Mesendoderm (in vitro differentiated cells): ENCODE results near the gene WSB1.
"Not testable (repeated sequence)": the region's sequence is repeated elsewhere in the genome, so short reads cannot be mapped to it uniquely, and the experiment has no call there.

Experiments
- DNase-seq: peaks from one replicate; pipeline ENCODE4 v3.0.0; 2013
- H2AK5ac ChIP-seq: 2 replicates; pipeline ENCODE4 v1.6.1; 2013; ENCODE audit warnings: low read length, inconsistent platforms
- H2BK120ac ChIP-seq: 2 replicates; pipeline ENCODE4 v1.6.1; 2013; ENCODE audit warnings: low read depth, mild to moderate bottlenecking, low read length, moderate library complexity, mixed read lengths
- H2BK15ac ChIP-seq: replicated peaks from 2 replicates; pipeline ENCODE4 v1.6.1; 2013; ENCODE audit warnings: low read depth, mild to moderate bottlenecking, moderate library complexity
- H2BK5ac ChIP-seq: 2 replicates; pipeline ENCODE4 v1.6.1; 2013; ENCODE audit warnings: low read length, inconsistent platforms
- H3K18ac ChIP-seq: 2 replicates; pipeline ENCODE4 v1.6.1; 2013; ENCODE audit warnings: mild to moderate bottlenecking, low read length, mixed read lengths
- H3K23ac ChIP-seq: one replicate; pipeline ENCODE4 v1.6.1; 2013; ENCODE audit warnings: low read length
- H3K27ac ChIP-seq: 2 replicates; pipeline ENCODE4 v1.5.1; 2013; ENCODE audit warnings: low read depth, mild to moderate bottlenecking, inconsistent platforms, low read length, moderate library complexity
- H3K27me3 ChIP-seq: 2 replicates; pipeline ENCODE4 v1.6.1; 2013; ENCODE audit warnings: low read length, control low read depth, mild to moderate bottlenecking, inconsistent platforms; ENCODE audit not compliant: insufficient read depth, poor library complexity
- H3K36me3 ChIP-seq: 2 replicates; pipeline ENCODE4 v1.6.1; 2013; ENCODE audit warnings: low read length, inconsistent platforms; ENCODE audit not compliant: control insufficient read depth, insufficient read depth
- H3K4ac ChIP-seq: one replicate; pipeline ENCODE4 v1.6.1; 2013; ENCODE audit warnings: low read depth, mild to moderate bottlenecking, low read length, moderate library complexity
- H3K4me1 ChIP-seq: 2 replicates; pipeline ENCODE4 v1.6.1; 2013; ENCODE audit warnings: low read depth, low read length, inconsistent platforms; ENCODE audit not compliant: control insufficient read depth
- H3K4me2 ChIP-seq: 2 replicates; pipeline ENCODE4 v1.6.1; 2013; ENCODE audit warnings: low read length
- H3K4me3 ChIP-seq: 2 replicates; pipeline ENCODE4 v1.5.1; 2013; ENCODE audit warnings: mild to moderate bottlenecking, low read length
- H3K56ac ChIP-seq: one replicate; pipeline ENCODE4 v1.6.1; 2013; ENCODE audit warnings: low read length
- H3K79me1 ChIP-seq: 2 replicates; pipeline ENCODE4 v1.6.1; 2013; ENCODE audit warnings: low read length, inconsistent platforms
- H3K79me2 ChIP-seq: 2 replicates; pipeline ENCODE4 v1.6.1; 2013; ENCODE audit warnings: mild to moderate bottlenecking, low read length; ENCODE audit not compliant: control insufficient read depth, insufficient read depth
- H3K9ac ChIP-seq: 2 replicates; pipeline ENCODE4 v1.6.1; 2013; ENCODE audit warnings: low read length, inconsistent platforms
- H4K5ac ChIP-seq: one replicate; pipeline ENCODE4 v1.6.1; 2013; ENCODE audit warnings: low read length
- H4K8ac ChIP-seq: one replicate; pipeline ENCODE4 v1.6.1; 2013; ENCODE audit warnings: low read depth, mild to moderate bottlenecking, control low read depth, low read length, moderate library complexity
- WGBS: extraction: QIAGEN DNeasy Blood & Tissue Kit; methylation state at CpG from one replicate; pipeline ENCODE4 v1.1.7; 2013; ENCODE audit warnings: low lambda C conversion rate, missing lambda C conversion rate; ENCODE audit not compliant: insufficient coverage; ENCODE audit errors: extremely low coverage; 5-methylcytosine and 5-hydroxymethylcytosine counted together

WSB1 gene

GRCh38 chr17:27269201-27269600 is 24.7 kb upstream of the WSB1 start:
- H3K4me3 ChIP-seq: no peak overlapping the region
- no peak overlapping the region for H3K56ac ChIP-seq
- H2AK5ac ChIP-seq: no peak overlapping the region
- no peak overlapping the region for H3K27ac ChIP-seq
- no peak overlapping the region for H3K18ac ChIP-seq
- H4K5ac ChIP-seq: no peak overlapping the region
- no peaks in the 10 kb centered on the region for H3K79me1 ChIP-seq
- H3K4ac ChIP-seq: no peak overlapping the region
- no peaks in the 10 kb centered on the region for H3K4me1 ChIP-seq
- no peak for DNase-seq
- no peak overlapping the region for H3K4me2 ChIP-seq
- H3K23ac ChIP-seq: no peak overlapping the region
- no peaks in the 10 kb centered on the region for H3K79me2 ChIP-seq
- H4K8ac ChIP-seq: no peak overlapping the region
- no peak overlapping the region for H2BK120ac ChIP-seq
- H3K36me3 ChIP-seq: no peaks in the 10 kb centered on the region
- no peaks in the 10 kb centered on the region for H3K27me3 ChIP-seq
- no peak overlapping the region for H3K9ac ChIP-seq
- H2BK5ac ChIP-seq: no peak overlapping the region
- no peak overlapping the region for H2BK15ac ChIP-seq
- no CpG with 5 or more reads among the region's 1 CpG for WGBS

- Histone ChIP-seq H3K4me3 (no peak overlapping the region), H3K18ac (no peak overlapping the region), H3K4me2 (no peak overlapping the region), H2AK5ac (no peak overlapping the region), H3K27me3 (no peaks in the 10 kb centered on the region), H3K36me3 (no peaks in the 10 kb centered on the region), H2BK15ac (no peak overlapping the region), H3K9ac (no peak overlapping the region), H4K8ac (no peak overlapping the region), H2BK120ac (no peak overlapping the region), H3K56ac (no peak overlapping the region), H3K23ac (no peak overlapping the region), H3K4ac (no peak overlapping the region), H2BK5ac (no peak overlapping the region), H3K79me2 (no peaks in the 10 kb centered on the region), H3K4me1 (no peaks in the 10 kb centered on the region), H4K5ac (no peak overlapping the region), H3K79me1 (no peaks in the 10 kb centered on the region), H3K27ac (no peak overlapping the region)
- WGBS: no CpG with 5 or more reads among the region's 7 CpGs
- DNase-seq: no peak
These were observed 23.9 kb upstream of the WSB1 start for GRCh38 chr17:27269974-27270373.

GRCh38 chr17:27276653-27277156 is 17.2 kb upstream of the WSB1 start:
- Histone ChIP-seq H3K4ac (no peak overlapping the region), H3K23ac (no peak overlapping the region), H3K79me1 (no peaks in the 10 kb centered on the region), H3K36me3 (no peaks in the 10 kb centered on the region), H2BK120ac (no peak overlapping the region), H2BK15ac (no peak overlapping the region), H3K79me2 (no peaks in the 10 kb centered on the region), H3K56ac (peak overlapping the region; percentile 86), H3K27me3 (no peaks in the 10 kb centered on the region), H2BK5ac (peak overlapping the region; percentile 47), H3K18ac (no peak overlapping the region), H3K4me2 (peak overlapping the region; percentile 21), H2AK5ac (no peak overlapping the region), H3K9ac (peak overlapping the region; percentile 58), H3K4me3 (no peak overlapping the region), H3K27ac (no peak overlapping the region), H4K8ac (no peak overlapping the region), H3K4me1 (peaks cover 2% of the 10 kb centered on the region), H4K5ac (peak overlapping the region; percentile 63)
- peak; percentile 95 for DNase-seq
- no CpG with 5 or more reads among the region's 14 CpGs for WGBS

GRCh38 chr17:27279132-27279531 is 14.8 kb upstream of the WSB1 start:
- H2BK5ac ChIP-seq, H3K27me3 ChIP-seq, H3K4me3 ChIP-seq, H3K9ac ChIP-seq, H3K4me1 ChIP-seq, H3K36me3 ChIP-seq, H3K4me2 ChIP-seq, H4K5ac ChIP-seq, H3K27ac ChIP-seq, H2BK15ac ChIP-seq, H3K79me1 ChIP-seq, DNase-seq, H4K8ac ChIP-seq, H3K79me2 ChIP-seq, H3K56ac ChIP-seq, H3K4ac ChIP-seq, H3K23ac ChIP-seq, H3K18ac ChIP-seq, H2AK5ac ChIP-seq, H2BK120ac ChIP-seq: not testable (repeated sequence)
- WGBS: no CpG with 5 or more reads among the region's 3 CpGs

GRCh38 chr17:27280527-27280926 is 13.4 kb upstream of the WSB1 start:
- no peak overlapping the region for H2BK5ac ChIP-seq
- no peaks in the 10 kb centered on the region for H3K27me3 ChIP-seq
- no peak overlapping the region for H4K5ac ChIP-seq
- no peak for DNase-seq
- no peak overlapping the region for H3K18ac ChIP-seq
- H3K79me1 ChIP-seq: no peaks in the 10 kb centered on the region
- no peak overlapping the region for H4K8ac ChIP-seq
- H3K27ac ChIP-seq: no peak overlapping the region
- H3K23ac ChIP-seq: no peak overlapping the region
- H3K9ac ChIP-seq: no peak overlapping the region
- no peak overlapping the region for H2AK5ac ChIP-seq
- no peak overlapping the region for H3K56ac ChIP-seq
- H3K4me1 ChIP-seq: peaks cover 2% of the 10 kb centered on the region
- WGBS: no CpG with 5 or more reads among the region's 10 CpGs
- no peaks in the 10 kb centered on the region for H3K79me2 ChIP-seq
- H2BK15ac ChIP-seq: no peak overlapping the region
- no peak overlapping the region for H3K4ac ChIP-seq
- no peaks in the 10 kb centered on the region for H3K36me3 ChIP-seq
- no peak overlapping the region for H3K4me3 ChIP-seq
- no peak overlapping the region for H3K4me2 ChIP-seq
- no peak overlapping the region for H2BK120ac ChIP-seq

- Histone ChIP-seq H3K4ac (no peak overlapping the region), H4K8ac (peak overlapping the region; percentile 60), H2AK5ac (no peak overlapping the region), H3K23ac (no peak overlapping the region), H3K27ac (no peak overlapping the region), H2BK5ac (no peak overlapping the region), H3K4me2 (no peak overlapping the region), H3K4me1 (peaks cover 2% of the 10 kb centered on the region), H3K36me3 (no peaks in the 10 kb centered on the region), H3K18ac (no peak overlapping the region), H3K79me2 (no peaks in the 10 kb centered on the region), H3K79me1 (no peaks in the 10 kb centered on the region), H2BK120ac (no peak overlapping the region), H3K56ac (peak overlapping the region; percentile 57), H3K9ac (no peak overlapping the region), H4K5ac (no peak overlapping the region), H3K4me3 (no peak overlapping the region), H3K27me3 (no peaks in the 10 kb centered on the region), H2BK15ac (no peak overlapping the region)
- peak; percentile 31 for DNase-seq
- WGBS: no CpG with 5 or more reads among the region's 3 CpGs
These were observed 12.5 kb upstream of the WSB1 start for GRCh38 chr17:27281438-27281837.
